GM12878 (cell line): Measurements from ENCODE around the gene C16orf74. TPM values are rescaled to one million over a fixed set of nuclear protein-coding genes. Genes with fewer than 3 reads are reported as not detected.

Source experiments
- CEBPZ ChIP-seq: fragments of 150-350 bp; IDR thresholded peaks from 2 replicates; pipeline ENCODE4 v1.6.1; 2016; ENCODE audit warnings: low read depth, low read length
- CREM ChIP-seq: IDR thresholded peaks from 2 replicates; pipeline ENCODE4 v1.6.1; 2014; ENCODE audit warnings: antibody characterized with exemption, low read depth
- DPF2 ChIP-seq: fragments of 450-650 bp; IDR thresholded peaks from 2 replicates; pipeline ENCODE4 v1.6.1; 2017; ENCODE audit warnings: mild to moderate bottlenecking
- ESRRA ChIP-seq: IDR thresholded peaks from 2 replicates; pipeline ENCODE4 v1.6.1; 2012; ENCODE audit warnings: mild to moderate bottlenecking, low read length, improper control_type of control experiment
- HDAC6 ChIP-seq: fragments of 200-600 bp; sonication (generic); IDR thresholded peaks from one replicate; pipeline ENCODE4 v1.8.0; 2017; ENCODE audit warnings: antibody characterized with exemption; ENCODE audit not compliant: unreplicated experiment
- HSF1 ChIP-seq: fragments of 150-350 bp; IDR thresholded peaks from 2 replicates; pipeline ENCODE4 v1.6.1; 2014; ENCODE audit warnings: mild to moderate bottlenecking, low read depth, low read length
- IKZF1 ChIP-seq: fragments of 450-650 bp; conservative IDR thresholded peaks from 2 replicates; pipeline ENCODE4 v1.6.1; 2017; ENCODE audit warnings: antibody characterized with exemption, mild to moderate bottlenecking
- IRF5 ChIP-seq: fragments of 450-650 bp; IDR thresholded peaks from 2 replicates; pipeline ENCODE4 v1.6.1; 2017; ENCODE audit warnings: borderline replicate concordance
- MEF2A ChIP-seq: IDR thresholded peaks from 2 replicates; pipeline ENCODE4 v1.6.1; 2011; ENCODE audit warnings: low read depth, mild to moderate bottlenecking, low read length, moderate library complexity; ENCODE audit not compliant: insufficient read depth
- POLR2AphosphoS5 ChIP-seq: IDR thresholded peaks from 2 replicates; pipeline ENCODE4 v1.6.1; 2011; ENCODE audit warnings: mild to moderate bottlenecking, low read length, inconsistent platforms
- RAD21 ChIP-seq: IDR thresholded peaks from 2 replicates; pipeline ENCODE4 v1.6.1; 2011; ENCODE audit warnings: mild to moderate bottlenecking, low read depth, low read length, moderate library complexity; ENCODE audit not compliant: insufficient read depth
- RAD51 ChIP-seq: fragments of 450-650 bp; IDR thresholded peaks from 2 replicates; pipeline ENCODE4 v1.6.1; 2016; ENCODE audit warnings: moderate library complexity, mild to moderate bottlenecking, inconsistent platforms
- USF2 ChIP-seq: IDR thresholded peaks from 2 replicates; pipeline ENCODE4 v1.6.1; 2011; ENCODE audit warnings: low read depth, low read length, improper control_type of control experiment, borderline replicate concordance
- ZNF217 ChIP-seq: fragments of 450-650 bp; IDR thresholded peaks from 2 replicates; pipeline ENCODE4 v1.6.1; 2017; ENCODE audit warnings: antibody characterized with exemption, mild to moderate bottlenecking
- ZNF687 ChIP-seq: fragments of 450-650 bp; IDR thresholded peaks from 2 replicates; pipeline ENCODE4 v1.6.1; 2017; ENCODE audit warnings: mild to moderate bottlenecking, moderate library complexity
- ZZZ3 ChIP-seq: IDR thresholded peaks from 2 replicates; pipeline ENCODE4 v1.6.1; 2011; ENCODE audit warnings: low read depth; ENCODE audit not compliant: control insufficient read depth, insufficient read length
- polyA plus RNA-seq, 11 experiments: library from polyadenylated mRNA; depleted of rRNA in 4 of 11; unstranded in 6 of 11; stranded (reverse) in 5 of 11; fragments of >200 nt; fragmentation: Nextera tagmentation in 4 of 11; fragmentation: Illumina TruSeq in 1 of 11; extraction: Ambion mirVana in 4 of 11; extraction: Trizol in 1 of 11; gene quantifications; 1 replicate in 1 of 11; 2 replicates in 10 of 11; pipeline versions ENCODE4 v1.2.1 to v1.2.3, GENCODE V29; 2011 to 2016; ENCODE audit warnings: inconsistent platforms in 2 of 11, missing spikeins in 2 of 11, low read depth in 1 of 11
- total RNA-seq, 4 experiments: library from RNA; depleted of rRNA in 3 of 4; stranded (reverse); fragments of >200 nt in 3 of 4; fragmentation: Illumina TruSeq in 1 of 4; extraction: Trizol in 1 of 4; gene quantifications; 2 replicates each; pipeline versions ENCODE4 v1.2.1 to v1.2.3, GENCODE V29; 2013 to 2021

The C16orf74 gene
- total and polyA plus RNA-seq, 10 of the 15 experiments (the other 5 are each of a cell fraction or from before 2014, with no cell fraction given): 0.23 to 20.1 (median 6.8) TPM

GRCh38 chr16:85799497-85800320, 48.8 kb upstream of the C16orf74 start, which contains the start of the genes COX4I1 and EMC8 (continued):
- TF ChIP-seq POLR2AphosphoS5 (peak; percentile 88), IKZF1 (peak; percentile 75), MEF2A (no peak), ZNF217 (no peak), DPF2 (peak; percentile 15; the same call in 1 of the 2 replicates), HDAC6 (no peak), ESRRA (peak; percentile 34; the same call in 1 of the 2 replicates), HSF1 (peak; percentile 60; the same call in 1 of the 2 replicates), CEBPZ (no peak), ZNF687 (no peak), RAD21 (no peak), IRF5 (no peak), USF2 (no peak), RAD51 (no peak), CREM (peak; percentile 81), ZZZ3 (no peak)
